HepG2 (cell line): ENCODE results near the gene PRKAR2B. TPM values are rescaled to one million over a fixed set of nuclear protein-coding genes. Genes with fewer than 3 reads are reported as not detected.

ENCODE experiments used
- AHDC1 ChIP-seq: sonication (generic); formaldehyde crosslinking; IDR thresholded peaks from 2 replicates; pipeline ENCODE4 v1.5.1; 2020; ENCODE audit warnings: mild to moderate bottlenecking, missing genetic modification reagents, borderline replicate concordance
- EED ChIP-seq: sonication (generic); formaldehyde crosslinking; IDR thresholded peaks from 2 replicates; pipeline ENCODE4 v1.5.0; 2020; ENCODE audit warnings: mild to moderate bottlenecking, missing genetic modification reagents
- ELF1 ChIP-seq: sonication (generic); formaldehyde crosslinking; IDR thresholded peaks from 2 replicates; pipeline ENCODE4 v1.4.0; 2020; ENCODE audit warnings: missing genetic modification reagents
- ELF3 ChIP-seq: IDR thresholded peaks from 2 replicates; pipeline ENCODE4 v1.6.1; 2016; ENCODE audit warnings: missing genetic modification reagents, missing compliant biosample characterization
- GZF1 ChIP-seq: sonication (generic); formaldehyde crosslinking; IDR thresholded peaks from 2 replicates; pipeline ENCODE4 v1.5.1; 2020; ENCODE audit warnings: mild to moderate bottlenecking, missing genetic modification reagents
- KAT2B ChIP-seq: fragments of 150-350 bp; IDR thresholded peaks from 2 replicates; pipeline ENCODE4 v1.6.1; 2014; ENCODE audit warnings: low read depth, low read length, borderline replicate concordance
- NFKBIZ ChIP-seq: IDR thresholded peaks from 2 replicates; pipeline ENCODE4 v1.6.1; 2018; ENCODE audit warnings: missing genetic modification reagents, missing compliant biosample characterization
- TBP ChIP-seq: sonication (generic); formaldehyde crosslinking; IDR thresholded peaks from 2 replicates; pipeline ENCODE4 v1.5.0; 2020; ENCODE audit warnings: missing genetic modification reagents
- TBX3 ChIP-seq: fragments of 450-650 bp; IDR thresholded peaks from 2 replicates; pipeline ENCODE4 v1.6.1; 2017; ENCODE audit warnings: antibody characterized with exemption, mild to moderate bottlenecking, inconsistent platforms, borderline replicate concordance
- XBP1 ChIP-seq: sonication (generic); formaldehyde crosslinking; IDR thresholded peaks from 2 replicates; pipeline ENCODE4 v1.5.0; 2020; ENCODE audit warnings: missing genetic modification reagents
- ZBTB20 ChIP-seq: sonication (generic); formaldehyde crosslinking; IDR thresholded peaks from 2 replicates; pipeline ENCODE4 v1.8.1; 2023; ENCODE audit warnings: missing genetic modification reagents, low read depth, mild to moderate bottlenecking, borderline replicate concordance
- ZNF17 ChIP-seq: sonication (generic); formaldehyde crosslinking; IDR thresholded peaks from 2 replicates; pipeline ENCODE4 v1.5.0; 2020; ENCODE audit warnings: mild to moderate bottlenecking, missing genetic modification reagents
- ZNF225 ChIP-seq: sonication (generic); formaldehyde crosslinking; IDR thresholded peaks from 2 replicates; pipeline ENCODE4 v1.4.0; 2020; ENCODE audit warnings: mild to moderate bottlenecking, missing genetic modification reagents
- ZNF660 ChIP-seq: sonication (generic); formaldehyde crosslinking; IDR thresholded peaks from 2 replicates; pipeline ENCODE4 v1.5.1; 2020; ENCODE audit warnings: mild to moderate bottlenecking, low read depth, missing genetic modification reagents, borderline replicate concordance
- polyA plus RNA-seq, 8 experiments: library from polyadenylated mRNA; depleted of rRNA in 3 of 8; stranded (reverse) in 7 of 8; unstranded in 1 of 8; fragments of >200 nt; fragmentation: Illumina TruSeq in 4 of 8; extraction: Trizol in 4 of 8; gene quantifications; 2 replicates each; pipeline versions ENCODE4 v1.2.1 to v1.2.3, GENCODE V29; 2011 to 2016; ENCODE audit warnings: low read depth in 4 of 8, missing spikeins in 1 of 8, mixed read lengths in 1 of 8; ENCODE audit not compliant: insufficient read depth in 1 of 8
- total RNA-seq, 5 experiments: library from RNA; depleted of rRNA; stranded (reverse); fragments of >200 nt; fragmentation: Illumina TruSeq; extraction: Trizol; gene quantifications; 2 replicates each; pipeline ENCODE4 v1.2.3, GENCODE V29; 2016; ENCODE audit warnings: low read depth in 1 of 5
- TF ChIP-seq, protein P1 (sequence below): sonication (generic); formaldehyde crosslinking; IDR thresholded peaks from 2 replicates; pipeline ENCODE4 v1.4.0; 2020; ENCODE audit warnings: mild to moderate bottlenecking, low read depth, missing genetic modification reagents
- TF ChIP-seq, protein P2 (sequence below): sonication (generic); formaldehyde crosslinking; IDR thresholded peaks from 2 replicates; pipeline ENCODE4; 2020; ENCODE audit warnings: missing genetic modification reagents, mild to moderate bottlenecking, borderline replicate concordance
- TF ChIP-seq, protein P3 (sequence below): sonication (generic); formaldehyde crosslinking; IDR thresholded peaks from 2 replicates; pipeline ENCODE4 v1.8.1; 2022; ENCODE audit warnings: mild to moderate bottlenecking, missing genetic modification reagents

The PRKAR2B gene
- total and polyA plus RNA-seq, 2 of the 13 experiments (the other 11 are each of a cell fraction or from before 2014, with no cell fraction given), result not detected

GRCh38 chr7:107169120-107170050 is 124.9 kb downstream of the PRKAR2B start (continued):
- peak; percentile 36 for TF ChIP-seq ELF3
- TF ChIP-seq TBX3, result no peak
- TF ChIP-seq EED (CRISPR knock-in tag), result no peak
- no peak for TF ChIP-seq XBP1 (CRISPR knock-in tag)
- TF ChIP-seq NFKBIZ (CRISPR knock-in tag), result peak; percentile 57; the same call in 1 of the 2 replicates
- TF ChIP-seq GZF1, result no peak
- TF ChIP-seq AHDC1, result no peak
- TF ChIP-seq ZNF660, result no peak
- peak; percentile 61; the same call in 1 of the 2 replicates for TF ChIP-seq ZBTB20 (CRISPR knock-in tag)
- TF ChIP-seq, protein P1, sequence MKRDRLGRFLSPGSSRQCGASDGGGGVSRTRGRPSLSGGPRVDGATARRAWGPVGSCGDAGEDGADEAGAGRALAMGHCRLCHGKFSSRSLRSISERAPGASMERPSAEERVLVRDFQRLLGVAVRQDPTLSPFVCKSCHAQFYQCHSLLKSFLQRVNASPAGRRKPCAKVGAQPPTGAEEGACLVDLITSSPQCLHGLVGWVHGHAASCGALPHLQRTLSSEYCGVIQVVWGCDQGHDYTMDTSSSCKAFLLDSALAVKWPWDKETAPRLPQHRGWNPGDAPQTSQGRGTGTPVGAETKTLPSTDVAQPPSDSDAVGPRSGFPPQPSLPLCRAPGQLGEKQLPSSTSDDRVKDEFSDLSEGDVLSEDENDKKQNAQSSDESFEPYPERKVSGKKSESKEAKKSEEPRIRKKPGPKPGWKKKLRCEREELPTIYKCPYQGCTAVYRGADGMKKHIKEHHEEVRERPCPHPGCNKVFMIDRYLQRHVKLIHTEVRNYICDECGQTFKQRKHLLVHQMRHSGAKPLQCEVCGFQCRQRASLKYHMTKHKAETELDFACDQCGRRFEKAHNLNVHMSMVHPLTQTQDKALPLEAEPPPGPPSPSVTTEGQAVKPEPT (CRISPR knock-in tag), result no peak
- no peak for TF ChIP-seq ZNF17 (CRISPR knock-in tag)
- TF ChIP-seq KAT2B, result no peak
- no peak for TF ChIP-seq TBP (CRISPR knock-in tag)
- TF ChIP-seq, protein P2, sequence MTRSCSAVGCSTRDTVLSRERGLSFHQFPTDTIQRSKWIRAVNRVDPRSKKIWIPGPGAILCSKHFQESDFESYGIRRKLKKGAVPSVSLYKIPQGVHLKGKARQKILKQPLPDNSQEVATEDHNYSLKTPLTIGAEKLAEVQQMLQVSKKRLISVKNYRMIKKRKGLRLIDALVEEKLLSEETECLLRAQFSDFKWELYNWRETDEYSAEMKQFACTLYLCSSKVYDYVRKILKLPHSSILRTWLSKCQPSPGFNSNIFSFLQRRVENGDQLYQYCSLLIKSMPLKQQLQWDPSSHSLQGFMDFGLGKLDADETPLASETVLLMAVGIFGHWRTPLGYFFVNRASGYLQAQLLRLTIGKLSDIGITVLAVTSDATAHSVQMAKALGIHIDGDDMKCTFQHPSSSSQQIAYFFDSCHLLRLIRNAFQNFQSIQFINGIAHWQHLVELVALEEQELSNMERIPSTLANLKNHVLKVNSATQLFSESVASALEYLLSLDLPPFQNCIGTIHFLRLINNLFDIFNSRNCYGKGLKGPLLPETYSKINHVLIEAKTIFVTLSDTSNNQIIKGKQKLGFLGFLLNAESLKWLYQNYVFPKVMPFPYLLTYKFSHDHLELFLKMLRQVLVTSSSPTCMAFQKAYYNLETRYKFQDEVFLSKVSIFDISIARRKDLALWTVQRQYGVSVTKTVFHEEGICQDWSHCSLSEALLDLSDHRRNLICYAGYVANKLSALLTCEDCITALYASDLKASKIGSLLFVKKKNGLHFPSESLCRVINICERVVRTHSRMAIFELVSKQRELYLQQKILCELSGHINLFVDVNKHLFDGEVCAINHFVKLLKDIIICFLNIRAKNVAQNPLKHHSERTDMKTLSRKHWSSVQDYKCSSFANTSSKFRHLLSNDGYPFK (CRISPR knock-in tag), result no peak
- TF ChIP-seq ZNF225, result no peak
- TF ChIP-seq, protein P3, sequence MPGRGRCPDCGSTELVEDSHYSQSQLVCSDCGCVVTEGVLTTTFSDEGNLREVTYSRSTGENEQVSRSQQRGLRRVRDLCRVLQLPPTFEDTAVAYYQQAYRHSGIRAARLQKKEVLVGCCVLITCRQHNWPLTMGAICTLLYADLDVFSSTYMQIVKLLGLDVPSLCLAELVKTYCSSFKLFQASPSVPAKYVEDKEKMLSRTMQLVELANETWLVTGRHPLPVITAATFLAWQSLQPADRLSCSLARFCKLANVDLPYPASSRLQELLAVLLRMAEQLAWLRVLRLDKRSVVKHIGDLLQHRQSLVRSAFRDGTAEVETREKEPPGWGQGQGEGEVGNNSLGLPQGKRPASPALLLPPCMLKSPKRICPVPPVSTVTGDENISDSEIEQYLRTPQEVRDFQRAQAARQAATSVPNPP (CRISPR knock-in tag), result 0 out of 2 replicates have a peak, but pooled peaks have one; percentile 18
- peak; percentile 57 for TF ChIP-seq ELF1 (CRISPR knock-in tag)
